HepG2 (cell line): Measurements from ENCODE around the gene FAM117A.

Source experiments
- CTCF ChIP-seq: sonication (generic); formaldehyde crosslinking; IDR thresholded peaks from 2 replicates; pipeline ENCODE4 v1.5.0; 2020; ENCODE audit warnings: mild to moderate bottlenecking, missing genetic modification reagents, moderate library complexity
- DR1 ChIP-seq: sonication (generic); formaldehyde crosslinking; IDR thresholded peaks from 2 replicates; pipeline ENCODE4 v1.8.0; 2021; ENCODE audit warnings: mild to moderate bottlenecking, missing genetic modification reagents, inconsistent platforms
- EEA1 ChIP-seq: sonication (generic); formaldehyde crosslinking; IDR thresholded peaks from 2 replicates; pipeline ENCODE4 v1.5.1; 2020; ENCODE audit warnings: mild to moderate bottlenecking, missing genetic modification reagents, borderline replicate concordance
- MTA3 ChIP-seq: sonication (generic); formaldehyde crosslinking; IDR thresholded peaks from 2 replicates; pipeline ENCODE4 v1.4.0; 2020; ENCODE audit warnings: missing genetic modification reagents
- NFRKB ChIP-seq: fragments of 450-650 bp; IDR thresholded peaks from 2 replicates; pipeline ENCODE4 v1.6.1; 2017
- RNF2 ChIP-seq: fragments of 450-650 bp; conservative IDR thresholded peaks from 2 replicates; pipeline ENCODE4 v1.6.1; 2016; ENCODE audit warnings: low read depth
- TARDBP ChIP-seq: sonication (generic); formaldehyde crosslinking; IDR thresholded peaks from 2 replicates; pipeline ENCODE4 v1.8.0; 2022; ENCODE audit warnings: mild to moderate bottlenecking, missing genetic modification reagents
- USF2 ChIP-seq, 2 experiments: sonication (generic) in 1 of 2; formaldehyde crosslinking in 1 of 2; IDR thresholded peaks; 2 replicates each; pipeline versions ENCODE4 v1.5.1 to v1.6.1; 2011 to 2020; ENCODE audit warnings: borderline replicate concordance in 1 of 2, low read depth in 1 of 2, low read length in 1 of 2, mild to moderate bottlenecking in 1 of 2, missing genetic modification reagents in 1 of 2, moderate library complexity in 1 of 2
- ZNF512 ChIP-seq: sonication (generic); formaldehyde crosslinking; IDR thresholded peaks from 2 replicates; pipeline ENCODE4 v1.4.0; 2020; ENCODE audit warnings: mild to moderate bottlenecking, missing genetic modification reagents
- ZSCAN5A ChIP-seq: sonication (generic); formaldehyde crosslinking; IDR thresholded peaks from 2 replicates; pipeline ENCODE4 v1.8.0; 2022; ENCODE audit warnings: mild to moderate bottlenecking, missing genetic modification reagents, borderline replicate concordance

- TF ChIP-seq CTCF (CRISPR knock-in tag), result no peak
- no peak for TF ChIP-seq MTA3 (CRISPR knock-in tag)
- TF ChIP-seq EEA1 (CRISPR knock-in tag), result no peak
- TF ChIP-seq TARDBP (CRISPR knock-in tag), result no peak
- TF ChIP-seq USF2 (IDR thresholded peaks at IDR 0.05; ENCODE audit: low read depth, low read length), result no peak
- TF ChIP-seq USF2 (CRISPR knock-in tag; IDR thresholded peaks at IDR 0.05; ENCODE audit: borderline replicate concordance), result no peak
- no peak for TF ChIP-seq ZSCAN5A (CRISPR knock-in tag)
- TF ChIP-seq NFRKB, result no peak
- no peak for TF ChIP-seq ZNF512 (CRISPR knock-in tag)
- TF ChIP-seq DR1 (CRISPR knock-in tag), result no peak
- TF ChIP-seq RNF2, result no peak
Measured at GRCh38 chr17:49798738-49799137, 34.8 kb upstream of the FAM117A start.
